ENCODE results near the gene IPCEF1.

IPCEF1 gene

DNA sequence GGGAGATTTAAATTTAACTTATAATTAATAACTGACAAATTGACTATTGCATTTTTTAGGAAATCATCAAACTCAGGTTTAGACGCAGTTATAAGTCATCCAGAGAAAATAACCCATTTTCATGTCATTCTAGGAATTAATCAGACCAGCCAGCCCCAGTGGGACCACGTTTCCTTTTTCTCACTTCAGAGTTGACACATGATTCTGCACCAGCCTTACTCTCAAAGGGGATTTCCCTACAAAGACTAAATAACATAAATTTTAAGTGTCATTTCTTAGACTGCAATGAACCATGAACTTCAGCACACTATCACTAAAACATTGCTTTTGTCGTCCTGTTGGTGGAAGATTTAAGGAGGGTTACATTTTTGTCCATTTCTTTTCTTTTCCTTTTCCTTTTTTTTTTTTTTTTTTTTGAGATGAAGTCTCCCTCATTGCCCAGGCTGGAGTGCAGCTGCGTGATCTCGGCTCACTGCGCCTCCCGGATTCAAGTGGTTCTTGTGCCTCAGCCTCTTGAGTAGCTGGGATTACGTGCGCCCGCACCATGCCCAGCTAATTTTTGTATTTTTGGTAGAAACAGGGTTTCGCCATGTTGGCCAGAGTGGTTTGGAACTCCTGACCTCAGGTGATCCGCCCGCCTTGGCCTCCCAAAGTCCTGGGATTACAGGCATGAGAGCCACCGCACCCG lies 3.6 kb downstream of the IPCEF1 start:
- H3K4me3 ChIP-seq (ENCODE audit: low read depth, low read length), result no peak overlapping the region

GRCh38 chr6:154350293-154350692 lies 6.3 kb downstream of the IPCEF1 start:
- H3K4me3 ChIP-seq (ENCODE audit: low read depth, low read length), result no peak overlapping the region
- TF ChIP-seq, protein P1, sequence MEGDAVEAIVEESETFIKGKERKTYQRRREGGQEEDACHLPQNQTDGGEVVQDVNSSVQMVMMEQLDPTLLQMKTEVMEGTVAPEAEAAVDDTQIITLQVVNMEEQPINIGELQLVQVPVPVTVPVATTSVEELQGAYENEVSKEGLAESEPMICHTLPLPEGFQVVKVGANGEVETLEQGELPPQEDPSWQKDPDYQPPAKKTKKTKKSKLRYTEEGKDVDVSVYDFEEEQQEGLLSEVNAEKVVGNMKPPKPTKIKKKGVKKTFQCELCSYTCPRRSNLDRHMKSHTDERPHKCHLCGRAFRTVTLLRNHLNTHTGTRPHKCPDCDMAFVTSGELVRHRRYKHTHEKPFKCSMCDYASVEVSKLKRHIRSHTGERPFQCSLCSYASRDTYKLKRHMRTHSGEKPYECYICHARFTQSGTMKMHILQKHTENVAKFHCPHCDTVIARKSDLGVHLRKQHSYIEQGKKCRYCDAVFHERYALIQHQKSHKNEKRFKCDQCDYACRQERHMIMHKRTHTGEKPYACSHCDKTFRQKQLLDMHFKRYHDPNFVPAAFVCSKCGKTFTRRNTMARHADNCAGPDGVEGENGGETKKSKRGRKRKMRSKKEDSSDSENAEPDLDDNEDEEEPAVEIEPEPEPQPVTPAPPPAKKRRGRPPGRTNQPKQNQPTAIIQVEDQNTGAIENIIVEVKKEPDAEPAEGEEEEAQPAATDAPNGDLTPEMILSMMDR (IDR thresholded peaks at IDR 0.05; ENCODE audit: low read depth, low read length), result no peak

More for the DNA sequence above, 3.6 kb downstream of the IPCEF1 start:
- TF ChIP-seq, protein P1 (IDR thresholded peaks at IDR 0.05; ENCODE audit: low read depth, low read length), result no peak

DNA sequence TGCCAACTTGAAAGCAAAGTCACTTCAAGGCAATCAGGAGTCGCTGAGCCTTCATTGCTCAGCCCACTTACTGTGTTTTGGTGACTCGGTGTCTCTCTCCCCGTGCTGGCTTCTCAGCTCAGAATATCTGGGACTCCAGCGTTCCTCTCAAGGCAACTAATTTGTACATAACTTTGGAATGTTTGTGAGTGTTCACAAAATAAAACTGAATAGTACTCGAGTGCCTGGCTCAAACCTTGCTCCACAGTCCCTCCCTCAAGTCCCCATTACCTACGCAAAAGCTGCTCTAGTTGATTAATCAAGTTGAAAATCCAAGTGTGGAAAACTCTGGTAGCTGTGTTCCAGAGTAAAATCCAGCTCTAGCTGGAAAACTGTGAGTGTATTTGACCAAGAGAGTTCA lies 8.6 kb downstream of the IPCEF1 start:
- no peak overlapping the region for H3K4me3 ChIP-seq (ENCODE audit: low read depth, low read length)
- TF ChIP-seq, protein P1 (IDR thresholded peaks at IDR 0.05; ENCODE audit: low read depth, low read length), result no peak

DNA sequence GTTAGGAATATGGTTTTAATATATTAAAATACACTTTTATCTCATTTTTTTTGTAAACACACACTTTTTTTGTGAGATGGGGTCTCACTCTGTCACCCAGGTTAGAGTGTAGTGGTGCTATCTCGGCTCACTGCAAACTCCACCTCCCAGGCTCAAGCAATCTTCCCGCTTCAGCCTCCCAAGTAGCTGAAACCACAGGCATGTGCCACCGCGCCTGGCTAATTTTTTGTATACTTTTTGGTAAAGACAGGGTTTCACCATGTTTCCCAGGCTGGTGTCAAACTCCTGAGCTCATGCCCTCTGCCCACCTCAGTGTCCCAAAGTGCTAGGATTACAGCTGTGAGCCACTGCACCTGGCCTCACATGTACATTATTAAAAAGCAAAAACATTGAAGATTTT lies 10.8 kb downstream of the IPCEF1 start:
- TF ChIP-seq, protein P1 (IDR thresholded peaks at IDR 0.05; ENCODE audit: low read depth, low read length), result no peak
- H3K4me3 ChIP-seq (ENCODE audit: low read depth, low read length), result no peak overlapping the region

GRCh38 chr6:154343473-154344308 lies 12.9 kb downstream of the IPCEF1 start:
- TF ChIP-seq, protein P1 (IDR thresholded peaks at IDR 0.05; ENCODE audit: low read depth, low read length), result peak; percentile 43; the same call in 1 of the 2 replicates
- H3K4me3 ChIP-seq (ENCODE audit: low read depth, low read length), result no peak overlapping the region

DNA sequence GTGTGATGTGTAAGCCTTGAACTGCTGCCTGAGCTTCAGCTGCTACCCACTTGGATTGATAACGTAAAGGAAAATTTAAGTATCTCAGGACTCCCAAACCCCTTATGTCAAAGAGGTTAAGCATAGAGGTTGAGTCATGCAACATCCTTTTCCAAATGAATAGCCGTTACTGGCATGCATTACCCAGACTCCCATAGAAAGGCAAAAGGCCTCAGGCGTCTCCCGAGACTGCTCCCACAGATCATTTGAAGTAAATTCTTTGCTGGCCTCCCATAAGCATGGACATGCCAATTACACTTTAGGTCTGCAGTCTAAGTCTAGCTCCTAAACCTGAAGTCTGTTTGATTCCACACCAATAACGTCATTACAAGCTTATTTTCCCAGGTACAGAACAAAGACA lies 14.7 kb downstream of the IPCEF1 start:
- TF ChIP-seq, protein P1 (IDR thresholded peaks at IDR 0.05; ENCODE audit: low read depth, low read length), result no peak
- no peak overlapping the region for H3K4me3 ChIP-seq (ENCODE audit: low read depth, low read length)

GRCh38 chr6:154341336-154341735 lies 15.3 kb downstream of the IPCEF1 start:
- TF ChIP-seq, protein P1 (IDR thresholded peaks at IDR 0.05; ENCODE audit: low read depth, low read length), result no peak
- no peak overlapping the region for H3K4me3 ChIP-seq (ENCODE audit: low read depth, low read length)

All from WI38 (cell line).